Smooth muscle cell (in vitro differentiated cells): ENCODE results near the gene SMOC2. TPM values are rescaled to one million over a fixed set of nuclear protein-coding genes. Genes with fewer than 3 reads are reported as not detected.

Experiments used
- DNase-seq: peaks from one replicate; lab custom pipeline; 2025; ENCODE audit not compliant: unreplicated experiment; lab: John Stamatoyannopoulos, UW
- H2AFZ ChIP-seq: fragments of 200-600 bp; sonication (generic); 2 replicates; pipeline ENCODE4 v1.6.0; 2016; ENCODE audit warnings: antibody characterized with exemption, low read depth, mild to moderate bottlenecking
- H3F3A ChIP-seq: fragments of 200-600 bp; sonication (generic); 2 replicates; pipeline ENCODE4 v1.6.0; 2017; ENCODE audit warnings: antibody characterized with exemption, low read depth
- H3K27ac ChIP-seq: fragments of 200-600 bp; sonication (generic); 2 replicates; pipeline ENCODE4 v1.5.1; 2016; ENCODE audit warnings: low read depth, mild to moderate bottlenecking
- H3K27me3 ChIP-seq: fragments of 200-600 bp; sonication (generic); 2 replicates; pipeline ENCODE4 v1.6.1; 2016; ENCODE audit warnings: low read depth, mild to moderate bottlenecking
- H3K36me3 ChIP-seq: fragments of 200-600 bp; sonication (generic); 2 replicates; pipeline ENCODE4 v1.5.1; 2016; ENCODE audit warnings: low read depth
- H3K4me1 ChIP-seq: fragments of 200-600 bp; sonication (generic); 2 replicates; pipeline ENCODE4 v1.5.1; 2016; ENCODE audit warnings: low read depth
- H3K4me2 ChIP-seq: fragments of 200-600 bp; sonication (generic); 2 replicates; pipeline ENCODE4 v1.6.0; 2016; ENCODE audit warnings: mild to moderate bottlenecking
- H3K4me3 ChIP-seq: fragments of 200-600 bp; sonication (generic); 2 replicates; pipeline ENCODE4 v1.5.1; 2016; ENCODE audit warnings: mild to moderate bottlenecking
- H3K79me2 ChIP-seq: fragments of 200-600 bp; sonication (generic); 2 replicates; pipeline ENCODE4 v1.6.0; 2016; ENCODE audit warnings: low read depth, mild to moderate bottlenecking
- H3K9ac ChIP-seq: fragments of 200-600 bp; sonication (generic); 2 replicates; pipeline ENCODE4 v1.6.0; 2016; ENCODE audit warnings: low read depth
- H3K9me3 ChIP-seq: fragments of 200-600 bp; sonication (generic); replicated peaks from 2 replicates; pipeline ENCODE4 v1.5.1; 2016; ENCODE audit warnings: low read depth
- H4K20me1 ChIP-seq: fragments of 200-600 bp; sonication (generic); 2 replicates; pipeline ENCODE4 v1.6.0; 2016; ENCODE audit warnings: low read depth
- CTCF ChIP-seq: fragments of 200-600 bp; sonication (generic); IDR thresholded peaks from 2 replicates; pipeline ENCODE4 v1.5.1; 2017; ENCODE audit warnings: borderline replicate concordance, mild to moderate bottlenecking, antibody characterized with exemption; ENCODE audit not compliant: insufficient read depth, poor library complexity, severe bottlenecking
- WGBS: methylation state at CpG from one replicate; pipeline ENCODE4 v1.1.7; 2016; ENCODE audit warnings: low lambda C conversion rate; 5-methylcytosine and 5-hydroxymethylcytosine counted together
- polyA plus RNA-seq: library from polyadenylated mRNA; unstranded; fragments of >200 nt; fragmentation: Nextera tagmentation; extraction: Ambion mirVana; gene quantifications from 2 replicates; pipeline ENCODE4 v1.2.1, GENCODE V29; 2016
- total RNA-seq: library from RNA; depleted of rRNA; stranded (reverse); fragments of >200 nt; gene quantifications from 2 replicates; pipeline ENCODE4 v1.2.3, GENCODE V29; 2014

The SMOC2 gene
- total and polyA plus RNA-seq, 2 experiments from 2014 or later, result 0.63 to 1.2 TPM

DNA sequence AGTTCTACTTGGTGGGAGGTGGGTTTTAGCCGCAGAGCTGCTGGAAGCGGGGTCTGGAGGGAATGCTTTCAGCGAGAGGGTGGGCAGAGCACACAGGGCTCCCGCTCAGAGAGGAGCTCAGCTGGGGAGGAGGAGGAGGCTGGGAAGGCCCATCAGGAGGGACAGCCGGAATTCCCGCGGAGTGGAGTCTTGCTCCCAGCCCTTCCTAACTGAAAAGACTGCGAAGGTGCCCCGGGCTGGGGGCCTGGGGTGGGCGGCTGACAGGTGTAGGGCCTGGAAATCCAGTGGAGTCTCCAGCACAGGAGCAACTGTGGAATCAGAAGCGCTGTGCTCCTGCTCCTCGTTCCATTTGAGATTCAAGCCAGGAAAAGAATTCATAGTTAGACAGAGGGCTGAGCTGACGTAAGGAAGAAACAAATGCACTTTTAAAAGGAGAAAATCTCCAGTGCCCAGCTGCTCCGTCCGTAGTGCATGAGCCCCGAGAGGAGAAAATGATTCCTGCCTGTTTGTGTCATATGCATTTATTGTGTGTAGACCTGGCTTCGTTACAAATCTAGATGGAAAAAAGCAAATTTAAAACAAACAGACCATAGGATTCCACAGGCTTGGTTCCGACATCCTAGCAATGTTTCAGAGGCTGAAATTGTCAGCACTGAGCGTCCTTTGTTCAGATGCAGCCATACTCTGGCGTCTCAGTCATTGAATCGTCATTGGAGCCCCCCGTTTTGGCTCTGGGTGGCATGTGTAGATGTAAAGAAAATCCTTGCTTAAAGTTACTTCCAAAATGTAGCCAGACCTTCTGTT is 197.7 kb downstream of the SMOC2 start:
- Histone ChIP-seq H3K4me2 (no peak overlapping the region), H2AFZ (no peak overlapping the region), H3K27ac (no peak overlapping the region), H3K36me3 (no peaks in the 10 kb centered on the region), H3F3A (no peaks in the 10 kb centered on the region), H3K9me3 (no peaks in the 10 kb centered on the region), H3K79me2 (no peaks in the 10 kb centered on the region), H3K4me1 (no peaks in the 10 kb centered on the region), H3K9ac (no peak overlapping the region), H3K27me3 (peaks cover 2% of the 10 kb centered on the region), H4K20me1 (no peaks in the 10 kb centered on the region), H3K4me3 (no peak overlapping the region)
- TF ChIP-seq CTCF, result no peak
- DNase-seq, result no peak
- WGBS, result 82% methylated on average over 22 of the region's 22 CpGs

- H3K27me3 ChIP-seq, result peaks cover 2% of the 10 kb centered on the region
- no peak for TF ChIP-seq CTCF
- H3K79me2 ChIP-seq, result no peaks in the 10 kb centered on the region
- no peaks in the 10 kb centered on the region for H3F3A ChIP-seq
- no peak overlapping the region for H3K9ac ChIP-seq
- no peaks in the 10 kb centered on the region for H3K4me1 ChIP-seq
- H3K4me3 ChIP-seq, result no peak overlapping the region
- H4K20me1 ChIP-seq, result no peaks in the 10 kb centered on the region
- no peaks in the 10 kb centered on the region for H3K36me3 ChIP-seq
- no peak overlapping the region for H3K27ac ChIP-seq
- no peak for DNase-seq
- H2AFZ ChIP-seq, result no peak overlapping the region
- no peak overlapping the region for H3K4me2 ChIP-seq
- H3K9me3 ChIP-seq, result no peaks in the 10 kb centered on the region
- WGBS, result 94% methylated on average over 8 of the region's 8 CpGs
These were observed 199.2 kb downstream of the SMOC2 start for GRCh38 chr6:168640181-168640580.

DNA sequence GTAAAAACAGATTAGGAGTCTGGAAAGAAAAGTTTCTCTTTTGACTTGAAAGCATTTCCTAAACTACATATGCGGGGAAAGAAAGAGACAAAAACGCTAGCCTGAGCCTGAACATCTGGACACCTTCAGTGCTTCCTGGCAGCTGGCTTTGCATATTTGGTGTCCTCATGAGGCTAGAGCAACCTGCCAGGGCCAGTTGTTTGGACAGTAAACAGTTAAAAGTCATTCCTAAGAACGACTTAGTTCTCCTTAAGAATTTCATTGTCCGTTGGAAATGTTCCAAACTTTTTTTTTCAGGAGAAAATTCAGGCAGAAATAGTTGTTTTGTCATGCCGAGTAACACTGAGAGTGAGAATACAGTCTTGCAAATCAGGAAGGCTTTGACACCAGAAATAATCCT is 199.8 kb downstream of the SMOC2 start:
- H3K4me1 ChIP-seq, result no peaks in the 10 kb centered on the region
- H3K9me3 ChIP-seq, result no peaks in the 10 kb centered on the region
- DNase-seq, result no peak
- no peak overlapping the region for H3K4me2 ChIP-seq
- H3F3A ChIP-seq, result no peaks in the 10 kb centered on the region
- no peaks in the 10 kb centered on the region for H4K20me1 ChIP-seq
- WGBS, result 51% methylated on average over 5 of the region's 5 CpGs
- no peaks in the 10 kb centered on the region for H3K36me3 ChIP-seq
- H2AFZ ChIP-seq, result no peak overlapping the region
- H3K4me3 ChIP-seq, result no peak overlapping the region
- TF ChIP-seq CTCF, result no peak
- no peaks in the 10 kb centered on the region for H3K79me2 ChIP-seq
- H3K9ac ChIP-seq, result no peak overlapping the region
- no peak overlapping the region for H3K27ac ChIP-seq
- H3K27me3 ChIP-seq, result peaks cover 2% of the 10 kb centered on the region

- Histone ChIP-seq H3K9ac (no peak overlapping the region), H3K27ac (no peak overlapping the region), H3K4me3 (no peak overlapping the region), H3K4me1 (no peaks in the 10 kb centered on the region), H3K36me3 (no peaks in the 10 kb centered on the region), H2AFZ (no peak overlapping the region), H3F3A (no peaks in the 10 kb centered on the region), H3K79me2 (no peaks in the 10 kb centered on the region), H3K9me3 (no peaks in the 10 kb centered on the region), H3K27me3 (peaks cover 3% of the 10 kb centered on the region), H4K20me1 (no peaks in the 10 kb centered on the region), H3K4me2 (no peak overlapping the region)
- no peak for TF ChIP-seq CTCF
- DNase-seq, result no peak
- 46% methylated on average over 5 of the region's 5 CpGs for WGBS
These were observed 200.5 kb downstream of the SMOC2 start for GRCh38 chr6:168641446-168641845.
